K562 (cell line): ENCODE measurements around the gene ASIC1. TPM values are rescaled to one million over a fixed set of nuclear protein-coding genes. Genes with fewer than 3 reads are reported as not detected.

Experiments
- BMI1 ChIP-seq: fragments of 150-350 bp; IDR thresholded peaks from 2 replicates; pipeline ENCODE4 v1.6.1; 2014; ENCODE audit warnings: low read length
- BRD4 ChIP-seq: fragments of 200-600 bp; sonication (generic); IDR thresholded peaks from 2 replicates; pipeline ENCODE4 v1.6.1; 2017; ENCODE audit warnings: inconsistent platforms
- E2F1 ChIP-seq: sonication (generic); formaldehyde crosslinking; IDR thresholded peaks from 2 replicates; pipeline ENCODE4 v1.8.1; 2023; ENCODE audit warnings: mild to moderate bottlenecking, missing genetic modification reagents, moderate library complexity
- FOSL1 ChIP-seq: fragments of 200-800 bp; sonication (Bioruptor generic); conservative IDR thresholded peaks from 2 replicates; pipeline ENCODE4 v1.6.1; 2016; ENCODE audit warnings: missing genetic modification characterization, missing compliant biosample characterization
- JUN ChIP-seq, 2 experiments: sonication (generic) in 1 of 2; formaldehyde crosslinking in 1 of 2; IDR thresholded peaks; 2 replicates each; pipeline versions ENCODE4 v1.6.1 to v1.8.0; 2012 to 2022; ENCODE audit warnings: borderline replicate concordance in 2 of 2, mild to moderate bottlenecking in 2 of 2, improper control_type of control experiment in 1 of 2, low read depth in 1 of 2, low read length in 1 of 2, missing genetic modification reagents in 1 of 2
- MCM7 ChIP-seq, 2 experiments: fragments of 450-650 bp; IDR thresholded peaks; 2 replicates each; pipeline ENCODE4 v1.6.1; 2016 to 2018
- MEF2A ChIP-seq: IDR thresholded peaks from 2 replicates; pipeline ENCODE4 v1.6.1; 2011; ENCODE audit warnings: low read depth, mild to moderate bottlenecking, low read length, moderate library complexity; ENCODE audit not compliant: control insufficient read depth
- MTF1 ChIP-seq: fragments of 250-450 bp; sonication (Bioruptor Pico); IDR thresholded peaks from 2 replicates; pipeline ENCODE4 v1.9.0; 2021; ENCODE audit warnings: moderate library complexity, mild to moderate bottlenecking, inconsistent platforms, borderline replicate concordance
- NR2C2 ChIP-seq, 2 experiments: fragments of 200-800 bp in 1 of 2; sonication (Bioruptor generic) in 1 of 2; sonication (generic) in 1 of 2; formaldehyde crosslinking in 1 of 2; IDR thresholded peaks; 2 replicates each; pipeline versions ENCODE4 v1.6.1 to v1.8.0; 2016 to 2022; ENCODE audit warnings: mild to moderate bottlenecking in 1 of 2, missing compliant biosample characterization in 1 of 2, missing genetic modification characterization in 1 of 2, missing genetic modification reagents in 1 of 2
- NUFIP1 ChIP-seq: fragments of 450-650 bp; IDR thresholded peaks from 2 replicates; pipeline ENCODE4 v1.6.1; 2018; ENCODE audit not compliant: partially characterized antibody
- PYGO2 ChIP-seq: fragments of 450-650 bp; IDR thresholded peaks from 2 replicates; pipeline ENCODE4 v1.6.1; 2016; ENCODE audit warnings: mild to moderate bottlenecking, missing genetic modification characterization, moderate library complexity, missing compliant biosample characterization
- SMARCC2 ChIP-seq: fragments of 450-650 bp; IDR thresholded peaks from 2 replicates; pipeline ENCODE4 v1.6.1; 2017; ENCODE audit warnings: antibody characterized with exemption, moderate library complexity, mild to moderate bottlenecking, low read depth
- ZBTB9 ChIP-seq: fragments of 450-650 bp; formaldehyde crosslinking; IDR thresholded peaks from 2 replicates; pipeline ENCODE4 v1.4.0; 2020; ENCODE audit warnings: mild to moderate bottlenecking, moderate library complexity
- ZNF124 ChIP-seq: sonication (generic); formaldehyde crosslinking; IDR thresholded peaks from 2 replicates; pipeline ENCODE4 v1.8.1; 2022; ENCODE audit warnings: missing genetic modification reagents
- ZNF282 ChIP-seq: sonication (generic); formaldehyde crosslinking; IDR thresholded peaks from 2 replicates; pipeline ENCODE4 v1.8.1; 2023; ENCODE audit warnings: missing genetic modification reagents
- ZNF311 ChIP-seq: fragments of 250-450 bp; sonication (Bioruptor Pico); IDR thresholded peaks from 2 replicates; pipeline ENCODE4 v1.4.0; 2020; ENCODE audit warnings: mild to moderate bottlenecking, moderate library complexity
- ZSCAN32 ChIP-seq: fragments of 450-650 bp; formaldehyde crosslinking; IDR thresholded peaks from 2 replicates; pipeline ENCODE4 v1.4.0; 2020; ENCODE audit warnings: mild to moderate bottlenecking, moderate library complexity
- polyA plus RNA-seq, 8 experiments: library from polyadenylated mRNA; depleted of rRNA in 4 of 8; stranded (reverse) in 5 of 8; unstranded in 3 of 8; fragments of >200 nt; fragmentation: Nextera tagmentation in 2 of 8; fragmentation: Illumina TruSeq in 1 of 8; extraction: Ambion mirVana in 2 of 8; extraction: Trizol in 1 of 8; gene quantifications; 2 replicates each; pipeline versions ENCODE4 v1.2.1 to v1.2.3, GENCODE V29; 2011 to 2014; ENCODE audit warnings: inconsistent platforms in 1 of 8, missing spikeins in 1 of 8
- total RNA-seq, 7 experiments: library from RNA; depleted of rRNA in 6 of 7; stranded (reverse); fragments of >200 nt in 6 of 7; fragmentation: Illumina TruSeq in 2 of 7; extraction: Trizol in 2 of 7; gene quantifications; 2 replicates each; pipeline versions ENCODE4 v1.2.1 to v1.2.3, GENCODE V29; 2011 to 2021; ENCODE audit warnings: low replicate concordance in 1 of 7
- TF ChIP-seq, protein P1 (sequence below): fragments of 250-450 bp; sonication (Bioruptor Pico); IDR thresholded peaks from 2 replicates; pipeline ENCODE4 v1.8.0; 2021; ENCODE audit warnings: mild to moderate bottlenecking, moderate library complexity
- TF ChIP-seq, protein P2 (sequence below), 3 experiments: fragments of 200-800 bp in 1 of 3; fragments of 250-450 bp in 1 of 3; fragments of 450-650 bp in 1 of 3; sonication (Bioruptor Pico) in 1 of 3; sonication (Bioruptor generic) in 1 of 3; formaldehyde crosslinking in 1 of 3; IDR thresholded peaks; 2 replicates each; pipeline versions ENCODE4 v1.6.1 to v1.8.0; 2016 to 2022; ENCODE audit warnings: mild to moderate bottlenecking in 2 of 3, missing genetic modification characterization in 2 of 3, missing compliant biosample characterization in 1 of 3, moderate library complexity in 1 of 3

The ASIC1 gene
- total and polyA plus RNA-seq, 9 of the 15 experiments (the other 6 are each of a cell fraction or from before 2014, with no cell fraction given), result 0.01 to 1.7 (median 0.45) TPM

DNA sequence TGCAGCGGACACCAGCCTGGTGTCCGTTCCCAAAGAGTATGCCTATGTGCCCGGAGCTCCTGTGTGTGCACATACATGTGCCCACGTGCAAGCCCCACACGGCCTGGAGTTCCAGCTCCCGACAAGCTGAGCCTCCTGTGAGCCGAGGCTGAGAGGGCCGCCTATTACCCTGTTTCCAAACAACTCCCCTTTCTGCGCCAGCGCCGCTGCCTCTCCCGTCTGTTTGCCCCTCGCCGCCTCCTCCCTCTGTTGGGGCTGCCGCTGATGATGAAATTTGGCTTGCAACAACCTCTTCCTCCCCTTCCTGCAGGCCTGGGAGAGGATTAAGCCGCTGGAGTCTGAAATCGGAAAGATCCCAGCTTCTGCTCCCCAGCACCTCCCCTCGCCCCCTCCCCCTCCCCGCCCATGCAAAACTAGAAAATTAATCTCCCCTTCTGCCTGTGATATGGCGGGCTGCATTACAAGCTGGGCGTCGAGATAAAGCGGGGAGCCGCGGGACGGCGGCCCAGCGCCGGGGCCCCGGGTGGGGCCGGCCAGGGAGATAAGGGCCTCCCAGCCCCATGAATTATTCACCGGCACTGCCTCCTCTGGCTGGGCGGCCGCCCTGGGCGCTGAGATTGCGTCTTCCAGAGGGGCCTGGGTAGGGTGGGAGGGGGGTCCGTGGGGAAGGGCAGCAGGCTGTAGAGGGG is 6.8 kb upstream of the ASIC1 start (continued):
- TF ChIP-seq, protein P1, sequence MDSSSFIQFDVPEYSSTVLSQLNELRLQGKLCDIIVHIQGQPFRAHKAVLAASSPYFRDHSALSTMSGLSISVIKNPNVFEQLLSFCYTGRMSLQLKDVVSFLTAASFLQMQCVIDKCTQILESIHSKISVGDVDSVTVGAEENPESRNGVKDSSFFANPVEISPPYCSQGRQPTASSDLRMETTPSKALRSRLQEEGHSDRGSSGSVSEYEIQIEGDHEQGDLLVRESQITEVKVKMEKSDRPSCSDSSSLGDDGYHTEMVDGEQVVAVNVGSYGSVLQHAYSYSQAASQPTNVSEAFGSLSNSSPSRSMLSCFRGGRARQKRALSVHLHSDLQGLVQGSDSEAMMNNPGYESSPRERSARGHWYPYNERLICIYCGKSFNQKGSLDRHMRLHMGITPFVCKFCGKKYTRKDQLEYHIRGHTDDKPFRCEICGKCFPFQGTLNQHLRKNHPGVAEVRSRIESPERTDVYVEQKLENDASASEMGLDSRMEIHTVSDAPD (CRISPR knock-in tag), result no peak
- TF ChIP-seq ZNF311 (CRISPR knock-in tag) (peak; percentile 84), BMI1 (no peak), MTF1 (CRISPR knock-in tag) (no peak), NR2C2 (CRISPR knock-in tag; IDR thresholded peaks at IDR 0.05) (no peak), NR2C2 (tag; IDR thresholded peaks at IDR 0.05) (peak; percentile 35; the same call in 1 of the 2 replicates), ZSCAN32 (no peak), ZNF282 (CRISPR knock-in tag) (no peak), NUFIP1 (no peak), E2F1 (CRISPR knock-in tag) (0 out of 2 replicates have a peak, but pooled peaks have one; percentile 24), ZBTB9 (CRISPR knock-in tag) (peak; percentile 52; the same call in 1 of the 2 replicates), PYGO2 (no peak), JUN (IDR thresholded peaks at IDR 0.05; ENCODE audit: borderline replicate concordance, low read depth, low read length) (no peak), JUN (CRISPR knock-in tag; IDR thresholded peaks at IDR 0.05; ENCODE audit: borderline replicate concordance) (no peak), MCM7 (IDR thresholded peaks at IDR 0.05) (no peak), SMARCC2 (peak; percentile 66; the same call in 1 of the 2 replicates), MEF2A (peak; percentile 52; the same call in 1 of the 2 replicates), ZNF124 (no peak), FOSL1 (peak; percentile 82), BRD4 (no peak)
- TF ChIP-seq, protein P2, sequence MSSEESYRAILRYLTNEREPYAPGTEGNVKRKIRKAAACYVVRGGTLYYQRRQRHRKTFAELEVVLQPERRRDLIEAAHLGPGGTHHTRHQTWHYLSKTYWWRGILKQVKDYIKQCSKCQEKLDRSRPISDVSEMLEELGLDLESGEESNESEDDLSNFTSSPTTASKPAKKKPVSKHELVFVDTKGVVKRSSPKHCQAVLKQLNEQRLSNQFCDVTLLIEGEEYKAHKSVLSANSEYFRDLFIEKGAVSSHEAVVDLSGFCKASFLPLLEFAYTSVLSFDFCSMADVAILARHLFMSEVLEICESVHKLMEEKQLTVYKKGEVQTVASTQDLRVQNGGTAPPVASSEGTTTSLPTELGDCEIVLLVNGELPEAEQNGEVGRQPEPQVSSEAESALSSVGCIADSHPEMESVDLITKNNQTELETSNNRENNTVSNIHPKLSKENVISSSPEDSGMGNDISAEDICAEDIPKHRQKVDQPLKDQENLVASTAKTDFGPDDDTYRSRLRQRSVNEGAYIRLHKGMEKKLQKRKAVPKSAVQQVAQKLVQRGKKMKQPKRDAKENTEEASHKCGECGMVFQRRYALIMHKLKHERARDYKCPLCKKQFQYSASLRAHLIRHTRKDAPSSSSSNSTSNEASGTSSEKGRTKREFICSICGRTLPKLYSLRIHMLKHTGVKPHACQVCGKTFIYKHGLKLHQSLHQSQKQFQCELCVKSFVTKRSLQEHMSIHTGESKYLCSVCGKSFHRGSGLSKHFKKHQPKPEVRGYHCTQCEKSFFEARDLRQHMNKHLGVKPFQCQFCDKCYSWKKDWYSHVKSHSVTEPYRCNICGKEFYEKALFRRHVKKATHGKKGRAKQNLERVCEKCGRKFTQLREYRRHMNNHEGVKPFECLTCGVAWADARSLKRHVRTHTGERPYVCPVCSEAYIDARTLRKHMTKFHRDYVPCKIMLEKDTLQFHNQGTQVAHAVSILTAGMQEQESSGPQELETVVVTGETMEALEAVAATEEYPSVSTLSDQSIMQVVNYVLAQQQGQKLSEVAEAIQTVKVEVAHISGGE (CRISPR knock-in tag; IDR thresholded peaks at IDR 0.05), result peak in 1 of 3 experiments; percentile 90; a peak in 2 of 6 replicates
